Measurements from ENCODE around the gene GJC1.

Gene GJC1

DNA sequence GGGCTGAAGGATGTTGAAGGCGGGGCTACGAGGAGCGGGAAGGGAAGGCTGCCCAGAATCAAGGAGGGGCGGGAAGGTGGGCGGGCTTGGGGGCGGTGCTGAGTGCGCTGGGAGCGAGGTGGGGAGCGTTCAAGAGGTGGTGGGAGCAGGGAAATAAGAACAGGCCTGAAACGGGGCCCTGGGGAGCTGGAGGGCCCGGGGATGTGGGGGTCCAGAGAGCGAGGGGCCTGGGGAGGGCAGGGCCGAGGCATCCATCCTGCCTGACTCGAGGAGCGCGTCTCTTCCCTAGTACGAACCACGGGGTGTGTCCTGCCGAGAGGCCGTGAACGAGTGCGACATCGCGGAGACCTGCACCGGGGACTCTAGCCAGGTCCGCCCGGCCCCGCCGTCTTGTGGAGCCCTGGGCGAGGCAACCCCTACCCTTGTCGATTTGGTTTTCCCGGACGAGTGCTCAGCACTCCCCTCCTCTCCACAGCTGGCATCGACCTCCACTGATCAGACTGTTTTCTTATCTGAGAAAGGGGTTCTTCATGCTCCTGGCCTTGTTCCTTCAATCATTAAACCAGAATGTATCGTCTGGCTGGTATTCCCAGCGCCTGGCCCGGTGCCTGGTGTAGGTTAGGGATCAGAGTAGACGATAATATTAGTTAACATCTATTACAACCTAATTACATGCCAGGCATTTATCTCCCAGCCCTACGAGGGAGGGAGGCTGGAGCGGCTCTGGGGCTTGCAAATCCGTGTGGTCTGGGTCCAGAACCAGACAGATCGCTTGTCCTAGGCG is 54.1 kb downstream of the GJC1 start:
- DNase-seq, result no peak

DNA sequence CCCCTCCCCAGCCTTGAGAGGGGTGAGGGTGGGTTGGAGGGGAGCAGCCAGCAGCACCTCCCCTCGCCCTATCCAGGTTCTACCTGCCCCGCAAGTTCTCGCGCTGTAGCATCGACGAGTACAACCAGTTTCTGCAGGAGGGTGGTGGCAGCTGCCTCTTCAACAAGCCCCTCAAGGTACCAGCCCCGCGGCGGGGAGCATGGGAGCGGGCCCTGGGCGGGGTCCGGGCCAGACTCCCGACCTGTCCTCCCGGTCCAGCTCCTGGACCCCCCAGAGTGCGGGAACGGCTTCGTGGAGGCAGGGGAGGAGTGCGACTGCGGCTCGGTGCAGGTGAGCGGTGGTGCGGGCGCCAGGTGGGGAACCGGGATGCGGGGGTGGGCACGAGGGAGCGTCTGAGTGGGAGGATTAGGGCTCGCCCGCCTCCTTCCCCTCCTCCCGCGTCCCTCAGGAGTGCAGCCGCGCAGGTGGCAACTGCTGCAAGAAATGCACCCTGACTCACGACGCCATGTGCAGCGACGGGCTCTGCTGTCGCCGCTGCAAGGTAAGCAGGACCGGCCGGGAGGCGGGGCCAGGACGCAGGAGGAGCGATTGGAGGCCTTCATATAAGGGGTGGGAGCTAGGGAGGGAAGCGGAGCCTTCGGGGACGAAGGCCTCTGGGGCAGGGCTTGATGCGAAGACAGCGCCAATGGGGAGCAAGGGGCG is 54.8 kb downstream of the GJC1 start:
- DNase-seq, result peak; percentile 99

DNA sequence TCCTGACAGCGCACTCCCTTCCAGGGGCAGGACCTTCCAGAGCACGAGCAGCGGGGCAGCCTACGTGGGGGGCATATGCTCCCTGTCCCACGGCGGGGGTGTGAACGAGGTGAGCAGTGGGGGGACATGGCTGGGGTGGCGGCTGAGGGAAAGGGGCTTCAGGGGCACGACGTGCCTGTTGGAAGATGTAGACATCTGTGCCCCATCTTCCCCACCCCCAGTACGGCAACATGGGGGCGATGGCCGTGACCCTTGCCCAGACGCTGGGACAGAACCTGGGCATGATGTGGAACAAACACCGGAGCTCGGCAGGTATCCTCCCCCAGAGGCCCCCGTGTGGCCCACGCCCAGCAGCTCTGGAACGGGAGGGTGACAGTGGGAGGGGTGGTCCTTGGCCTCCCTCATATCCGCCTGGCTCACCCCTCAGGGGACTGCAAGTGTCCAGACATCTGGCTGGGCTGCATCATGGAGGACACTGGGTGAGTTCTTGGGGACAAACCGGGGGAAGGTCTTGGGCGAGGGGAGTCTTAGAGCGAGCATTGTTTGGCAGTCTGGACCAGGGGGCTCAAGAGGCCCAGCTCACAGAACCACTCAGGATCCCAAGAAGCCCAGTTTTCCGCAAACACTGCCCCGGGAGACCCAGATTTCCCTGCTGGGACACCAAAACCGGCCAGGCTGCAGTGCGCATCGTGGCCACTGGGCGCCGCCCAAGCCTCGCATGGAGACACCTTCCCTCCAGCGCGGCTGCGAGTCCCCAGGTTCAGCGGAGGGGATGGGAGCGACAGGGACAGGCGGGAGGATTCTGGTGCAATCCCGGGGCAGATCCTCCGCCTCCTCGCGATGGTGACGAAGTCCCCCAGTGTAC is 55.6 kb downstream of the GJC1 start:
- peak; percentile 98 for DNase-seq

DNA sequence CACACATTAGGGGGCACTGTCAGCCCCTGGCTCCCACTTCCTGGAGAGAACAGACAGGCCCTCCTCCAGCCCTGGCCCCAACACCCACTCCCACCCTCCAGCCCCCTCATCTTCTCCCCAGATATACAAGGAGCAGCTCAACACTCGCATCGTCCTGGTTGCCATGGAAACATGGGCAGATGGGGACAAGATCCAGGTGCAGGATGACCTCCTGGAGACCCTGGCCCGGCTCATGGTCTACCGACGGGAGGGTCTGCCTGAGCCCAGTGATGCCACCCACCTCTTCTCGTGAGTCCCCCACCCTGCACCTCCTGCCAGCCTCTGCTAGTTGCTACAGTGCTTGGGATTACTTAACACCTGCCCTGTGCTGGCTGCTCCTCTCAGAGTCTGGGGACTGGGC is 56.9 kb downstream of the GJC1 start:
- DNase-seq, result no peak

DNA sequence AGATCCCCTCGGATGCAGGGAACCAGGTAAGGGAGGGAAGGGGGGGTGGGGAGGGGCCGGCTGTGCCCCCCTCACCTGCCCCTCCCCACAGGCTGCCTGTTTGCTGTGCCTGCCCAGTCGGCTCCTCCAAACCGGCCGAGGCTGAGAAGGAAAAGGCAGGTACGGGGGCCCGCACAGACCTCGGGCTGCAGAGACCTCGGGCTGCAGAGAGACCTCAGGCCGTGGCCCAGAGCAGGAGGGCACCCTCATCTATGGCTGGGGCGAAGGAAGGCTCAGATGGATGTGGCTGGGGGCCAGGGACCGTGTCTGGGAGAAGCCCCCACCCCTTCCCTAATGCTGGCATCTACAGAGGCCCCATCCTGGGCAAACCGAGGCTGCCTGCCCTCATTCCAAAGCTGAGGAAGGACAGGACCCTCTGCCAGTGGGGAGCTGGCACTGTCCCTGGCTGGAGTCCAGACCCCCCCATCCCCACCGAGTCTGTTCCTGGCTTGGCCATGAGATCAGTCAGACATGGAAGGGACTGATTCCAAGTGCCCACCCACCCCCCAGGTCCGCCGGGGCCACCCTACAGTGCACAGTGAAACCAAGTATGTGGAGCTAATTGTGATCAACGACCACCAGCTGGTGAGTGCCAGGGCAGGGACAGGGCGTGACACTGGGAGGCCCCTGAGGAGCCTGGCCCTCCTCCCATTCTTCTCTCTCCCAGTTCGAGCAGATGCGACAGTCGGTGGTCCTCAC is 57.6 kb downstream of the GJC1 start:
- DNase-seq, result no peak

DNA sequence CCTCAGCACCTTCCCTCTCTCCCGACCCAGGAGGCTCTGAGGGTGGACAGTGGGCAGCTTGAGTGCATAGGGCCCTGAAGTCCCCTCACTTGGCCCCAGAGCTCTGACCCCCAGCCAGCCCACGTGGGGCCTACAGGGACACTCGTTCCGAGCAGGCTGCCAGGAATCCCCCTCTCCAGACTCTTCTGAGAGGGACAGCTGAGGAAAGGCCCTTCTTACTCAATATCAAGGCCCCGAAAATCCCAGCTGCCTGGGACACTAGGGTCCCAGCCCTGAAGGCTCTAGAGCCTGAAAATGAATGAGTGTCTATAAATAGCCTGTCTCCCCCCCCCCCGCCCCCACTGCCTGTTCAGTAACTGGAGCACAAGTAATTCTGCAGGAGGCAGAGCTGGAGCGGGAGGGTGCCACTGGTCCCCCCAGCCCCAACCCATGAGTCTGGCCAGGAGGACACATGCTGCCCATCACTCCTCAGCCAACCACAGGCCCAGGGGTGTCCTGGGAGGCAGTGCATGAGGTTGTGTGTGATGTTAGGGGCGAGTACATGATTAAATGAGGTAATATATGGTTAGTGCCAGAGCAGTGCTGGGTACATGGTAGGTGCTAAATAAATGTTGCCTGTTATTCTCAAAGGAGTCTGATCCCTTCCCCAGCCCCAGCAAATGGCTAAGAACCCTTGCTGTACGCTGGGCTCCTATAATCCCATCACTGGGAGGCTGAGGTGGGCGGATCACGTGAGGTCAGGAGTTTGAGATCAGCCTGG is 59.7 kb downstream of the GJC1 start:
- no peak for DNase-seq

DNA sequence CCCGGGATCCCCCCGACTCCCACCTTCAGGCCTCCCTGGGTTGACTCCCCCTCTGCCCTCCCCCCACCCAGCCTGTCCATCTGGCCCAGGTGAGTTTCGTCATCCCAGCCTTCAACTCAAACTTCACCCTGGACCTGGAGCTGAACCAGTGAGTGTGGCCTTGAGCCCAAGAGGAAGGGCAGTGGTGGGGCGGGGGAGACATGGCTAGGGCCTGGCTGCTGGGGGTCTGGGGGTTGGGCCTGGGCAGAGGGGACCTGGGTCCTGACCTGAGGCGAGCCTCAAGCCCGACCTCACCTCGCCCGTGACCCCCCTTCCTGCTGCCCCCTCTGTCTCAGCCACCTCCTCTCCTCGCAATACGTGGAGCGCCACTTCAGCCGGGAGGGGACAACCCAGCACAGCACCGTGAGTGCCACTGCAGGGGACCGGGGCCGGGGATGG is 60.4 kb downstream of the GJC1 start:
- no peak for DNase-seq

DNA sequence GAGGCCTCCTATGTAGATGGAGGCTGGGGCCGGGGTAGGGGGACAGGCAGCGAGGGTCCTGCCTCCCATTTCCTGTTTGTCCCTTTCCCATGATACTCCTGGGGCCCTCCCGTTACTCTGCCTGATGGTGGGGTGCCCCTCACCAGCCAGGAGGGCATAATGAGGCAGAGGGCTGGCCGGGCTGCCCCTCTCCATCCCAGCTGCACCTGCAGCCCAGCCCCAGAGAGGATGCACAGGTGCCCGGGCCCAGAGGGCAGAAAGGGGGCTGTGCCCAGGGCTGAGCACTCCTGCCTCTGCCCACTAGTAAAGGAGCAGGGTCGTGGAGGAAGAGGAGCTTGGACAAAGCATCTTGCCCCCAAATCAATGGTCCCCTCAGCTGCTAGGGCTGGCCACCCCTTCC is 60.9 kb downstream of the GJC1 start:
- DNase-seq, result no peak

DNA sequence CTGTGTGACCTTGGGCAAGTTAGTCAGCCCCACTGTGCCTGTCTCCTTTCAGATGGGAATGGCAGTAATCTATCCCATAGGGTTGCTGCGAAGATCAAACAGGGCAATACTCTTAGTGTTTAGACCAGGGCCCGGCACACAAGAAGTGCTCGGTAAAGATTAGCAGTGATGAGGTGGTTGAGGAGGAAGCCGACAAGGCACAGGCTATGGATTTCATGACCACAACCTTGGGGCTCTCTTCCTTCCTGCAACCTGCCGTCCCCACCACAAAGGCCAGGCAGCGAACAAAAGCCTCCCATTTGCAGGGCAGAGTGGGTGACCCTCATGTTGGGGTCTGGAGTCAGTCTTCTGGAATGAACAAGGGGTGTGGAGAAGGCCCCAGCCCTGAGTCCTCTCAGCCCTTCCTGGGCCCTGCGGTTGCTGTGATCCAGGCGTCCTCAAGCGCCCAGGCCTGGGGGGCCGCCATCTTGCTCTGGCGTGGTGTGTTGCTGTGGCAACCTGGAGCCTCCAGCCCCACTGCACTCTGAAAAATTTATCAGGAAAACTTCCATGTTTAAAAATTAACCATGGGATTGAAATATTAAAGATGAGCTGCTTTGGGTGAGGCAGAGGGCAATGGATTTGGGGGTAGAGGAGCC is 61.5 kb downstream of the GJC1 start:
- DNase-seq, result no peak

DNA sequence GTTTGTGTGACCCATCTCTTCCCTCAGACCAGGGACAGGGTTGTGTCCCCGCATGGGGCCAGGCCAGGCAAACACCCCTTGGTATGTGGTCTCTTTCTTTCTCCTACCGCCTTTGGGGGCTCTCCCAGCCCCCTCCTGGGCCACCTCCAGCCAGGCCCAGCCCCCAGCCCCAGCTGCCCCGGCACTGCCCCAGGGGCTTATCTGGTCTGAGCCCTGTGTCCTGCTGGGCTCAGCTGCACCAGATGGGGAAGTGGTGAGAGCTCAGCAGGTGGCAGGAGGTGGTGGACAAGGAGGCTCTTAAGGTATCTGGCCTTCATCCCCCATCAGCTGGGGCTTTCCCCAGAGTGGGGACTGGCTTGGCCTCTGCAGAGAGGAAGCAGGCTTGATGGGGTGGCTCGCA is 62.6 kb downstream of the GJC1 start:
- DNase-seq, result no peak

DNA sequence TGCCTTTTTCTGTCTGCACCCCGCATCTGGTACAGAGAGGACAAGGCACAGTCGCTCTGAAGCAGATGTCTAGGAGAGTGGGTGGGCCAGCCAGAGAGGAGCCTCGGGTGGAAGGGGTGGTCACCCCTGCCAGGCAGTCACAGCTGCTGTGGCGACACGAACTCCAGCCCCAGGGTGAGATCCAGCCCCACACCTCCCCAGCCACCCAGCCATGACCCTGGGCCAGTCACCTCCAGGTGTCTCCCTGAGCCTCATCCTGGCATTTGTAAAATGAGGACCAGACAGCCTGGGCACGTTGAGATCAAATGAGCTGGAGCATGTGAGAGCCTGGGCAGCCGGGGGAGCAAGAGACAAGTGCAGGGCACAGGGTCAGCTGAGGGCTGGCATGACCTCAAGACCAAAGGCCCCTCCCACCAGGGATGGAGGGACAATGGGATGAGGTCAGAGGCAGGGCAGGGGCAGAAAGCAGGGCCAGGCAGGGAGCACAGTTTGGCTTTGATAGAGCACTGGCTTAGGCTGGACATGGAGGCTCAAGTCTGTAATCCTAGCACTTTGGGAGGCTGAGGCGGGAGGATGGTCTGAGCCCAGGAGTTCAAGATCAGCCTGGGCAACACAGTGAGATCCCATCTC is 63.6 kb downstream of the GJC1 start:
- DNase-seq, result no peak

DNA sequence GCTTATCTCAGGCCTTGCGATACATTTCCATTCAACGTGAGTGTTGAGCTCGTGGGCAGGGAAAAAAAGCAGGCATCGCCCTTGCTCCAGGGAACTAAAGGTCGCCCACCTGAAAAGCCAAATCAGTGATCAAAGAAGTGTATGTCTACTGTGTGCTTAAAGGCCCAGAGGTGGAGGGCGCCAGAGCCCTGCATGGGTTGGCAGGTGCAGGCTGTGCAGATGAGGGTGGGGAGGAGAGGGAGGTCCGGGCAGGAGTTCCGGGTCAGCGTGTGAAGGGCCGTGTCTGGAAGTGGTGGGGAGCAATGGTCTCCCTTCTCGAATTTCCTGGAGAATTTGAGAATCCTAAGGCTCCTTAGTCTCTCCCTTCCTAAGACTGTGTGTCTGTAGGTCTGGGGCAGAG is 64.1 kb downstream of the GJC1 start:
- DNase-seq, result no peak

DNA sequence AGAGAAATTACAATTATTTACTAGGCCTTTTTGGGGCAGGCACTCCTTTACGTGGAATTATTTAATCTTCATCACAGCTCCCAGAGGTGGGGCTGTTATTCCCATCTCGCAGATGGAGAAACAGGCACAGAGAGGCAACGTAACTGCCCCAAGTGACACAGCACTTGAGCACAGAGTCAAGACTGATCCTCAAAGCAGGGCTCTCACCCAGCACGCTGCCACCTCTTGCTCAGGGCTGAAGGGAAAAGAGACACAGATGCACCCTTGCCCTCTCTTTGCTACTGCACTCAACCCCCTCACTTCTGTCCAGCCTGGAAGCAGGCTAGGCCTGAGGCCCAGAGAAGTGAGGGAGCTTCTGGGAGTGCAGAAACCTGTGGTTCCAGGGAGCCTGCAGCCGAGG is 66.9 kb downstream of the GJC1 start:
- DNase-seq, result no peak

DNA sequence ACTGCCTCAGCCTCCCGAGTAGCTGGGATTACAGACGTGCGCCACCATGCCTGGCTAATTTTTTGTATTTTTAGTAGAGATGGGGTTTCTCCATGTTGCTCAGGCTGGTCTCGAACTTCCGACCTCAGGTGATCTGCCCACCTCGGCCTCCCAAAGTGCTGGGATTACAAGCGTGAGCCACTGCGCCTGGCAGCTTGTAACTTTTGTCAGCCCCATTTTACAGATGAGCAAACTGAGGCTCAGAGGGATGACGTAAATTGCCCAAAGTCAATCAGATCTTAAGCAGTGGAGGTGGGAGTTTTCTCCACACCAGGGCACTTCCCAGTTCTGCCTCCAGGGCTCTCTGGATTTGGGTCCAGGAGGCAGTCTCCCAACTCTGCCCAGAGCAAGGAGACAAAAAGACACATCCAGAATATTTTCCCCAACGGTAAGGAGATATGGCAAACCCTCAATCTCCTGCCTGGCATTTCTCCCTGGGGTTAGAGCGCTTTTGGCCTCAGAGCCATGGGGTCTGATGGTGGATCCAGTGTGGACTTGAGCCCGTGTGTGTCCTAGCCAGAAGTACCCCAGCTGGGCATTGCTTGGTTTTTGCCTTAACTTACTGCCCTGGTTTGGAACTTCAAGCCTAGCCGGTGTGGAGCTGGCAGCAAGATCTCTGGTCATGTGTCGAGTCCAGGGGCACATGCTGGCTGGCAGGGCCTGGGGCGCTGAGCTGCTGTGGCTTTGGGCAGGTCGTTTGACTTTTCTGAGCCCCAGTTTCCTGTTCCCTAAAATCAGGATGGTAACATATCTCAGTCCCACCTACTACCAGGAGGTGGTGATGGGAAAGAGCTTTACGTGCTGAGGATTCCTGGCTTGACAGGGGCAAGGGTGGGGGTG is 67.9 kb downstream of the GJC1 start:
- no peak for DNase-seq

DNA sequence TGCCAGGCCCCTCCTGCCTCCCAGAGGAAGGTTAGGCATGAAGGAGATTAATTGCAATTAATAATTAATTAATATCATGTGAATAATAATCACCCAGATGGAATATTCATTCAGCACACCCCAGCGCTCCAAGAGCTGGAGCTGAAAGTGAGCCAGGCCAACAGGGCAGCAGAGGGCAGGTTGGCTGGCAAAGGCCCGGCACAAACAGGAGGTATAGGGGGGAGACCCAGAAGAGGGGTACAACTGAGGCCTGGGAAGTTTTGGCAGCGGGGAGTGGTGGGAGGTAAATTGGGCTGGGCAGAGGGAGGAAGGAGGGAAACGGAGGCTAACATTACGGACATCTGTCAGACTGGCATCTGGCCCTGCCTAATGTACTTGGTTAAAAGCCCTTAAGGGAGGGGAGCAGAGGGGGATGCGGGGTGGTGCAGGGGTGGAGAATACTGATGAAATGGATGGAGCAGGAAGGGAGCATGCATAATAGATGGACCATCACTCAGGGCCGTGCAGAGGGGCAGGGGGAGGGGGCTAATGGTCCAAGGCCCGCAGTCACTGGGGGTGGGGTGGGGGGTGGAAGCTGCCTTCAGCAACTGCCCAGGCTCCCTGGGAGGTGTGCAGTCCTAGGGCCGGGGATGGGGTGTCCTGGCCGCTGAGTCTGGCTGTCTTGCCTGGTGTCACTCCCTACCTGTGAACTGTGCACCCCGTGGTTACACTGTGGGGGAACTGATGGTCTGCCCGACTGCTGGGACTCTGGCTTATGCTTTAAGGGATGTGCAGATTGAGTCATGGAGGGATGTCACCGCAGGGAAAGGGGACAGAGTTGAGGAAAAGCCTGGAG is 69.4 kb downstream of the GJC1 start:
- no peak for DNase-seq

DNA sequence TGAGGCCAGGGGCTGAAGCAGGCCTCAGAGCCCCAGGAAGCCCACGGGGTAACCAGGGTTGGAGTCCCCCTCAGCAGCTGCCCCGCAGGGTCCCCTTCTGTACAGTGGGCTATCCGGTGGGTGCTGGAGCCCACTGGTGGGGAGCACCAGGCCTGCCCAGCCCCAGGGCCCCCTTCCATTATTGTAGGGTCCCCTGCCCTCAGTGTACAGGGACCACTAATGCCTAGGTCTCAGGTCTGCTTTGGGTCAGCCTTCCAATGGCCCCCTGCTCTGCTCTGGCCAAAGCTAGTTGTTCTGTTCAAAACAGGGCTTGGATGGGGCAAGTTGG is 70.2 kb downstream of the GJC1 start:
- DNase-seq, result no peak

DNA sequence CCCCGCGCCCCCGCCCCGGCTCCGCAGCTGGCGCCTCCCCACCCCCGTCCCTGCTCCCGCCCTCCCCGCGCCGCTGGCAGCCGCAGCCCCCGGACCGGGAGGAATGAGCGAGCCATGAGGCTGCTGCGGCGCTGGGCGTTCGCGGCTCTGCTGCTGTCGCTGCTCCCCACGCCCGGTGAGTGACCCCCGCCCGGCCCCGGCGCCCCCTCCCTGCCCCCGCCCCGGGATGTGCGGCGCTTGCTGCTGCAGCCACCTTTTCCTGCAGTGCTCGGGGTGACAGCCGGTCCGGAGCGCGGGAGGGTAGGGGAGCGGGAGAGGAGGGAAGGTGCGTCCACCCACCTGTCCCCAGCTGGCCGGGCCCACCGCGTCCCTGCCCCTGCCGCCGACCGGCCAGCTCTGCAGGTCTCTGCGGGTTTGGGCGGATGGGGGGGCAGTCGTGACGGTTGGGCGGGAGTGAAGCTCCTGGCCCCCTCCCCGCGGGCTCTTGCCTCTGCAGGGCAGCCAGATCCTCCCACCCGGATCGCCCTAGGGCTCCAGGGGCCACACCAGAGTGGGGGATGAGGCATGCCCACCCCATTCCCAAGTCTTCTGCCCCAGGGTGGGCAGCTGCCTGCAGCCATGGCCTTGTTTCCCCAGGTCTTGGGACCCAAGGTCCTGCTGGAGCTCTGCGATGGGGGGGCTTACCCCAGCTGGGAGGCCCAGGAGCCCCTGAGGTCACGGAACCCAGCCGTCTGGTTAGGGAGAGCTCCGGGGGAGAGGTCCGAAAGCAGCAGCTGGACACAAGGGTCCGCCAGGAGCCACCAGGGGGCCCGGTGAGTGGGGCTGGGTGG is 70.8 kb downstream of the GJC1 start:
- DNase-seq, result no peak

DNA sequence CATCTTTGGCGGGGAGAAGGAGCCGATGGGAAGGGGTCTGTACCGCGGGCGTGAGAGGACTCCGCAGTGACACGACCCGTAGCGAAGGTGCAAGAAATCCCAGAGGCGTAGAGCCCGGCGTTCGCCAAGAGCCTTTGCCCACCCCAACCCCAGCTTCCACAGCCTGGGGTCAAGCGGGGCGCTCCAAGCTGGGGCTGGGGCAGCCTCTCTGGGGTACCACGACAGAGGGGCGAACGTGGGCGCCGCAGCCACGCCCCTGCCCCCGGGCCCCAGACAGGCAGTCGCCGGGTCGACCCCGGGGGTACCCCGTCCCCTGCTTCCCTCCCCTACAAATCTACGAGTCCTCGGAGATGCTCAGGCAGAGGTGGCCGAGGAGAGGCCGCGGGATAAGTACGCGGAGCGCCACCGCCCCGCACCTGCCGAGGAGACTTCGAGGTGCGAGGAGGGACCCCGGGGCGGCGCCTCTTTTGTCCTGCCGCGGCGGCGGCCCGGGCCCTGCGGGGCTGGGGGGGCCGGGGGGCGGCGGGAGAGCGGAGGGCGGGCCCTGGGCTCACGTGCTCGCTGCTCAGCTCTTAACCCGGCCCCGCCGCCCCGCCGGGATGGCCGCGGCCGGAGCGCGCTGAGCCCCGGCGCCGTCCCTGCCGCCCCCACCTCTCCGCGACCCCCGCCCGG is 71.5 kb downstream of the GJC1 start, which contains the start of gene ADAM11:
Gene ADAM11, plus strand, starts transcription at position 575 of the 672 bp plus-strand sequence. CDS start 212 bp downstream, outside the sequence.
- no peak for DNase-seq

Measured in stimulated activated CD8-positive, alpha-beta memory T cell treated with anti-CD3 and anti-CD28 coated beads, Interleukin-4, amount 100 ng/mL, for 48 hours (primary cell).